ENCODE data around the gene NFATC2. TPM values are rescaled to one million over a fixed set of nuclear protein-coding genes. Genes with fewer than 3 reads are reported as not detected.

Gene NFATC2
- total and polyA plus RNA-seq, 12 donors: 0.43 to 5.7 (median 3.3) TPM

DNA sequence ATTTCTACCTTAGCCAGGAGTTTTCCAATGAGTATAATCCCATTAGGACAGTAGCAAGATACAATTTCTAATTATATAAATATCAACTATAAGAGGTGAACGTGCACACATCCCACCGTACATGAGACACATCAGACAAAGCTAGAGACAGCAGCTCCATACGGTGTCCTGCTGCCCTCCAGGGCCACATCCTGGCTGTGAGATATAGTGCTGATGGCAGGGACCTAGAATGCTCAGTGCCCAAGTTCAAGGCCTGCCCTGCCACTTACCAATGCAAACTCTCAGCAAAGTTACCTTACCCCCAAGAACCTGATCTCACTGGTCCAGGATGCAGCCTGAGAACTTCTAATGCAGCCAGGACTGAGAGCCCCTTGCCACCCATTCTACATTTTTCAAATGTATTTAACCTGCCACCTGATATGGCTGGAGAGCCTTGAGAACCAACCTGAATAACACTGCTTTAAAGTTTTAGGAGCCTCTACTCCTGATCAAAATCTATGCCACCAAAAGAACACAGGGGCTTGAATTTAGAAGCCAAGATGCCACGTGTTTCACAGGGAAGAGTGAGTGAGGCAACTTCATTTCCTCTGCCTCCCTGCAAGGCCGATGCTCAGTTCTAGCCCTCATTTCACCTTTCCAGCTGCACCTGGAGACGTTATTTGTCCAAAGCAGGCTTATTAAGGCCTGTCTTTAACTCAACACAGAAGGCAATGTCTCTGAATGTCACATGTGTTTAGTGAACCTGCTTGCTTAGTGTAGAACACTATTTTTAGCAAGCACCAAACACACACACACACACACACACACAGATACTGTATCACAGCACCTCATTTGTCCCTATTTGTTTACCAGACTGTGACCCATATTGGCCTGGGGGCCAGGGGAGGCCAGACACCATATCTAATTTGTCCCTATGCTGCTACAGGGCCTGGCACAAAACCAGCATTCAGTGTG lies 6.1 kb downstream of the NFATC2 start:
- TF ChIP-seq, protein P1, sequence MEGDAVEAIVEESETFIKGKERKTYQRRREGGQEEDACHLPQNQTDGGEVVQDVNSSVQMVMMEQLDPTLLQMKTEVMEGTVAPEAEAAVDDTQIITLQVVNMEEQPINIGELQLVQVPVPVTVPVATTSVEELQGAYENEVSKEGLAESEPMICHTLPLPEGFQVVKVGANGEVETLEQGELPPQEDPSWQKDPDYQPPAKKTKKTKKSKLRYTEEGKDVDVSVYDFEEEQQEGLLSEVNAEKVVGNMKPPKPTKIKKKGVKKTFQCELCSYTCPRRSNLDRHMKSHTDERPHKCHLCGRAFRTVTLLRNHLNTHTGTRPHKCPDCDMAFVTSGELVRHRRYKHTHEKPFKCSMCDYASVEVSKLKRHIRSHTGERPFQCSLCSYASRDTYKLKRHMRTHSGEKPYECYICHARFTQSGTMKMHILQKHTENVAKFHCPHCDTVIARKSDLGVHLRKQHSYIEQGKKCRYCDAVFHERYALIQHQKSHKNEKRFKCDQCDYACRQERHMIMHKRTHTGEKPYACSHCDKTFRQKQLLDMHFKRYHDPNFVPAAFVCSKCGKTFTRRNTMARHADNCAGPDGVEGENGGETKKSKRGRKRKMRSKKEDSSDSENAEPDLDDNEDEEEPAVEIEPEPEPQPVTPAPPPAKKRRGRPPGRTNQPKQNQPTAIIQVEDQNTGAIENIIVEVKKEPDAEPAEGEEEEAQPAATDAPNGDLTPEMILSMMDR (IDR thresholded peaks at IDR 0.05): no peak
- Histone ChIP-seq H3K27ac (peak overlapping the region in 4 of 10 donors; percentile 24 to 50 (median 30)), H3K4me3 (no peak overlapping the region), H3K4me1 (peaks cover 10 to 78% (median 40%) of the 10 kb centered on the region in 9 donors), H3K36me3 (peaks cover 0 to 3% (median 0%) of the 10 kb centered on the region in 9 donors), H3K9me3 (peaks cover 0 to 11% (median 2%) of the 10 kb centered on the region in 11 donors), H3K27me3 (peaks cover 0 to 6% (median 0%) of the 10 kb centered on the region in 7 donors)
- DNase-seq (no peak), ATAC-seq (peak in 1 of 8 donors; percentile 6)
- intact Hi-C loops (cut with DNase I): loop anchor here in 2 of 10 donors (5.0 kb wide), 2 partner anchors 74 to 79 kb away; no protein-coding TSS in a partner anchor
- WGBS, 2 donors: 58 to 77% methylated on average over 6 of the region's 6 CpGs

DNA sequence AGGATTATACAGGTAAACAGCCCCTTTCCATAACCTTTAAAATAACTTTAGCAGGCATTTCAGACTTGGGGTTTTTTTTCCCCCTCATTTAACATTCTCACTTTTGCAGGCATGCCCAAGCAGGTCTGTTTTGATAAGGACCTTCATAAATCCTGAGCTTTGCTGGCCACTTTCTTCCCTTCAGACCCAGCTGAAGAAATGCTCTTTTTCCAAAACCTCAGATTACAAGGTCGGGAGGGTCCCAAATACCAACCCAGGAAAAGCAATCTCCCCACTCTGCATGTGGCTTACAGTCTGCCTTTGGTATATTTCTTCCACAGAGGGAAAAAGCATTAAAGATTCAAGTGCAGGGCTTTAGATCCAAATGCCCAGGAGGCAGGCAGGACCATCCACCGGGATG lies 6.8 kb downstream of the NFATC2 start:
- TF ChIP-seq, protein P1 (IDR thresholded peaks at IDR 0.05): no peak
- peak overlapping the region in 6 of 10 donors; percentile 19 to 68 (median 30) for H3K27ac ChIP-seq
- peaks cover 0 to 3% (median 0%) of the 10 kb centered on the region in 9 donors for H3K36me3 ChIP-seq
- H3K9me3 ChIP-seq: peaks cover 0 to 11% (median 2%) of the 10 kb centered on the region in 11 donors
- H3K27me3 ChIP-seq: peaks cover 0 to 6% (median 0%) of the 10 kb centered on the region in 7 donors
- intact Hi-C loops (cut with DNase I): loop anchor here in 2 of 10 donors (5.0 kb wide), 2 partner anchors 73 to 78 kb away; no protein-coding TSS in a partner anchor
- WGBS, 2 donors: 85 to 98% methylated on average over 2 of the region's 2 CpGs
- H3K4me1 ChIP-seq: peaks cover 5 to 76% (median 39%) of the 10 kb centered on the region in 9 donors
- no peak for ATAC-seq
- H3K4me3 ChIP-seq: no peak overlapping the region
- DNase-seq: no peak

DNA sequence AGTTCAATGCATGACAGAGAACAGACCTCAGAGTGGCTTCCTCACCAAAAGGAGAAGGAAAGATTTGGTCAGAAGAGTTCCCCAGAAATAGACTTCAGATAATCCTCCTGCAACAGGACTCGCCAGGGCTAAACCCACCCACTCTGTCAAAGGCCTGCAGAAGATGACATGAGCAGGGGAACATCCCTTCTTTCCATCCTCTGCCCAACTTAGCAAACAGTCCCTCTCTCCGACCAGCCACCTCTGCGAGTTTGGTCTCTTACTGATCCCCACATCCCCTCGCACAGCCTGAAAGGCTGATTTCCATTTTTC lies 7.5 kb downstream of the NFATC2 start:
- ATAC-seq (no peak), DNase-seq (no peak)
- intact Hi-C loops (cut with DNase I): loop anchor here in 2 of 10 donors (5.0 kb wide), 2 partner anchors 73 to 78 kb away; no protein-coding TSS in a partner anchor
- 79 to 83% methylated on average over 4 of the region's 4 CpGs for WGBS, 2 donors
- Histone ChIP-seq H3K36me3 (peaks cover 0 to 3% (median 0%) of the 10 kb centered on the region in 9 donors), H3K27me3 (peaks cover 0 to 6% (median 0%) of the 10 kb centered on the region in 7 donors), H3K4me3 (no peak overlapping the region), H3K4me1 (peaks cover 2 to 73% (median 33%) of the 10 kb centered on the region in 9 donors), H3K9me3 (peaks cover 0 to 11% (median 2%) of the 10 kb centered on the region in 11 donors), H3K27ac (peak overlapping the region in 7 of 10 donors; percentile 6 to 68 (median 26))
- TF ChIP-seq, protein P1 (IDR thresholded peaks at IDR 0.05): no peak

All from heart right ventricle (tissue), 16 donors.